A549 treated with DMSO at 1 μM for 4 hours (cell line): Measurements from ENCODE around the gene SPIRE2. TPM values are rescaled to one million over a fixed set of nuclear protein-coding genes. Genes with fewer than 3 reads are reported as not detected.

Experiments used
- total RNA-seq: library from RNA; stranded (reverse); fragments of 200-300 nt; extraction: Qiagen RNA extraction; gene quantifications from 5 replicates; pipeline ENCODE4 v1.2.3, GENCODE V29; 2022; ENCODE audit warnings: low read depth

Gene SPIRE2
- total RNA-seq = 4.2 to 8.4 TPM (median 7.7 TPM) in 5 replicates

DNA sequence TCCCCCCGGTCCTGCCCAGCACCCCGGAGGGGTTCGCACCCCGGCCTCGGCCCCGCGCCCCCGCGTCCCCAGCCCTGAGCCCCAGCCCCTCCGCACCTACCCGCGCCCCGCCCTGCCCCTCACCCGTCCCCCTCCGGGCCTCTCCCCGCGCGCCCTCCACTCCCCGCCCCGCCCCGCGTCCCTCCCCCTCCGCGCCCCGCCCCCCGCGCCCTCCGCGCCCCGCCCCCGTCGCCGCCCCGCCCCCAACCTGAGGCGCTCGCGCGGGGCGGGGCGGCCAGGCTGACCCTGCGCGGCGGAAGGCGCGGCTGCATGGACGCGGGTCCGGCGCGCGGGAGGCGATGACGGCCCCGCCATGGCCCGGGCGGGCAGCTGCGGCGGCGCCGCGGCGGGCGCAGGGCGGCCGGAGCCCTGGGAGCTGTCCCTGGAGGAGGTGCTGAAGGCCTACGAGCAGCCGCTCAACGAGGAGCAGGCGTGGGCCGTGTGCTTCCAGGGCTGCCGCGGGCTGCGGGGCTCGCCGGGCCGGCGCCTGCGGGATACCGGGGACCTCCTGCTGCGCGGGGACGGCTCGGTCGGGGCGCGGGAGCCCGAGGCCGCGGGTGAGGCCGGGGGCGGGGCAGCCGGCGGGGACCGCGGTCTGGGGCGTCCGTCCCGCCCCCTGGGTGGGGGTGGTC, at the start of gene SPIRE2:
Gene SPIRE2, plus strand, starts transcription at position 277 of the 671 bp plus-strand sequence. Its CDS starts 76 bp downstream, at position 353.

GRCh38 chr16:89873109-89873971, 45.1 kb downstream of the SPIRE2 start, which contains the start of gene TCF25:
Gene TCF25, plus strand, starts transcription at chr16:89873592. Its CDS starts 76 bp downstream, at chr16:89873668.

GRCh38 chr16:89918453-89919347, 90.4 kb downstream of the SPIRE2 start, which contains the start of gene MC1R:
Gene MC1R, plus strand, starts transcription at chr16:89918862. Its CDS starts 397 bp downstream, at chr16:89919259.

Other genes with a start within 250 kb of the SPIRE2 start
- gene DPEP1, start 214.8 kb upstream of the SPIRE2 start, total RNA-seq = 0.75 to 1.3 TPM (median 0.77 TPM) in 5 replicates
- gene CHMP1A, start 170.8 kb upstream of the SPIRE2 start, total RNA-seq = 87.7 to 99.7 TPM (median 94.8 TPM) in 5 replicates
- 14.6 to 17.0 TPM (median 15.5 TPM) in 5 replicates for gene SPATA33, start 170.6 kb upstream of the SPIRE2 start, total RNA-seq
- 34.9 to 69.2 TPM (median 42.5 TPM) in 5 replicates for gene CDK10, start 141.8 kb upstream of the SPIRE2 start, total RNA-seq
- 9.4 to 11.4 TPM (median 10.8 TPM) in 5 replicates for gene SPATA2L, start 126.8 kb upstream of the SPIRE2 start, total RNA-seq
- gene VPS9D1, start 107.6 kb upstream of the SPIRE2 start, total RNA-seq = 3.0 to 4.8 TPM (median 4.6 TPM) in 5 replicates
- gene ZNF276, start 106.9 kb upstream of the SPIRE2 start, total RNA-seq = 15.0 to 18.8 TPM (median 17.4 TPM) in 5 replicates
- gene FANCA, start 11.8 kb upstream of the SPIRE2 start, total RNA-seq = 29.9 to 42.3 TPM (median 39.4 TPM) in 5 replicates
- gene TCF25, start 45.1 kb downstream of the SPIRE2 start, total RNA-seq = 68.4 to 85.4 TPM (median 79.7 TPM) in 5 replicates
- gene MC1R, start 90.4 kb downstream of the SPIRE2 start, total RNA-seq = 6.8 to 8.0 TPM (median 7.3 TPM) in 5 replicates
- gene TUBB3, start 94.9 kb downstream of the SPIRE2 start, total RNA-seq = 187 to 246 TPM (median 205 TPM) in 5 replicates
- gene DEF8, start 120.3 kb downstream of the SPIRE2 start, total RNA-seq = 98.4 to 116 TPM (median 106 TPM) in 5 replicates
- 45.5 to 61.2 TPM (median 53.1 TPM) in 5 replicates for gene DBNDD1, start 191.0 kb downstream of the SPIRE2 start, total RNA-seq
- gene PRDM7, start 248.9 kb downstream of the SPIRE2 start, total RNA-seq = 0.03 TPM in 1 of 5 replicates, not detected in the others